Activated naive CD8-positive, alpha-beta T cell treated with anti-CD3 and anti-CD28 coated beads, Interleukin-2, amount 10 ng/mL, durations not matched to agents 7 days and 5 days (primary cell): ENCODE data around the gene SLMAP. TPM values are rescaled to one million over a fixed set of nuclear protein-coding genes. Genes with fewer than 3 reads are reported as not detected.

Experiments used
- ATAC-seq: fragments of 150-1000 bp; cut with Tn5 transposase; one replicate; pipeline ENCODE4 v1.10.0; 2021; ENCODE audit warnings: low read depth, moderate library complexity
- POLR2A ChIA-PET: fragments of 350-600 bp; sonication (Branson Sonifier 250); formaldehyde crosslinking; loops from one replicate; lab custom pipeline; 2021; ENCODE audit warnings: antibody characterized with exemption; lab: Charles Lee
- DNase-seq: peaks from one replicate; pipeline ENCODE4 v3.0.0; 2021
- H3K27ac Mint-ChIP-seq: one replicate; pipeline ENCODE4 v1.8.0; 2022; ENCODE audit warnings: mild to moderate bottlenecking, mixed read lengths
- H3K27me3 Mint-ChIP-seq: one replicate; pipeline ENCODE4 v1.8.0; 2022; ENCODE audit warnings: mild to moderate bottlenecking, moderate library complexity, mixed read lengths
- H3K36me3 Mint-ChIP-seq: one replicate; pipeline ENCODE4 v1.8.0; 2021; ENCODE audit warnings: mild to moderate bottlenecking, mixed read lengths
- H3K4me1 Mint-ChIP-seq: one replicate; pipeline ENCODE4 v1.8.0; 2021; ENCODE audit warnings: mixed read lengths
- H3K4me3 Mint-ChIP-seq: one replicate; pipeline ENCODE4 v1.8.0; 2022; ENCODE audit warnings: mild to moderate bottlenecking, moderate library complexity, mixed read lengths
- H3K9me3 Mint-ChIP-seq: one replicate; pipeline ENCODE4 v1.8.0; 2021; ENCODE audit warnings: mixed read lengths
- total RNA-seq, 2 experiments: library from RNA; stranded (reverse); gene quantifications; one replicate each; pipeline ENCODE4 v1.2.3, GENCODE V29; 2021

Gene SLMAP
- total RNA-seq, 2 experiments from 2014 or later = 58.0 to 69.7 TPM

GRCh38 chr3:57758686-57759085 lies 2.6 kb downstream of the SLMAP start:
- peaks cover 4% of the 10 kb centered on the region for H3K27me3 Mint-ChIP-seq
- peak overlapping the region; percentile 93 for H3K4me3 Mint-ChIP-seq
- H3K27ac Mint-ChIP-seq = no peak overlapping the region
- POLR2A ChIA-PET = interaction anchor here (0.6 to 1.9 kb wide), 2 partner anchors 24 to 154 kb away, joined by 3 to 5 read pairs; no protein-coding TSS in a partner anchor
- ATAC-seq (no peak), DNase-seq (no peak)
- H3K4me1 Mint-ChIP-seq = peaks cover 29% of the 10 kb centered on the region
- H3K36me3 Mint-ChIP-seq = peaks cover 37% of the 10 kb centered on the region
- H3K9me3 Mint-ChIP-seq = no peaks in the 10 kb centered on the region

- Mint-ChIP-seq H3K27me3 (no peaks in the 10 kb centered on the region), H3K36me3 (peaks cover 53% of the 10 kb centered on the region), H3K4me3 (no peak overlapping the region), H3K4me1 (peaks cover 21% of the 10 kb centered on the region), H3K9me3 (no peaks in the 10 kb centered on the region), H3K27ac (no peak overlapping the region)
- DNase-seq (no peak), ATAC-seq (no peak)
- POLR2A ChIA-PET = no interaction called here
Measured at GRCh38 chr3:57764794-57765193, 8.7 kb downstream of the SLMAP start.

GRCh38 chr3:57768595-57768994 lies 12.5 kb downstream of the SLMAP start:
- H3K9me3 Mint-ChIP-seq = no peaks in the 10 kb centered on the region
- DNase-seq (no peak), ATAC-seq (no peak)
- H3K36me3 Mint-ChIP-seq = peaks cover 46% of the 10 kb centered on the region
- H3K4me3 Mint-ChIP-seq = no peak overlapping the region
- no peaks in the 10 kb centered on the region for H3K27me3 Mint-ChIP-seq
- POLR2A ChIA-PET = no interaction called here
- no peak overlapping the region for H3K27ac Mint-ChIP-seq
- peaks cover 19% of the 10 kb centered on the region for H3K4me1 Mint-ChIP-seq

- H3K27me3 Mint-ChIP-seq = no peaks in the 10 kb centered on the region
- H3K27ac Mint-ChIP-seq = no peak overlapping the region
- H3K9me3 Mint-ChIP-seq = no peaks in the 10 kb centered on the region
- peaks cover 35% of the 10 kb centered on the region for H3K36me3 Mint-ChIP-seq
- POLR2A ChIA-PET = no interaction called here
- H3K4me1 Mint-ChIP-seq = peaks cover 11% of the 10 kb centered on the region
- no peak overlapping the region for H3K4me3 Mint-ChIP-seq
- ATAC-seq = no peak
- no peak for DNase-seq
Measured at GRCh38 chr3:57770009-57770827, 14.1 kb downstream of the SLMAP start.

- H3K4me3 Mint-ChIP-seq = no peak overlapping the region
- DNase-seq (no peak), ATAC-seq (no peak)
- POLR2A ChIA-PET = no interaction called here
- H3K36me3 Mint-ChIP-seq = peaks cover 26% of the 10 kb centered on the region
- H3K9me3 Mint-ChIP-seq = no peaks in the 10 kb centered on the region
- no peak overlapping the region for H3K27ac Mint-ChIP-seq
- peaks cover 5% of the 10 kb centered on the region for H3K4me1 Mint-ChIP-seq
- H3K27me3 Mint-ChIP-seq = no peaks in the 10 kb centered on the region
Measured at GRCh38 chr3:57772251-57772650, 16.1 kb downstream of the SLMAP start.

GRCh38 chr3:57777774-57778173 lies 21.7 kb downstream of the SLMAP start:
- H3K9me3 Mint-ChIP-seq = no peaks in the 10 kb centered on the region
- peaks cover 9% of the 10 kb centered on the region for H3K36me3 Mint-ChIP-seq
- ATAC-seq = no peak
- H3K4me1 Mint-ChIP-seq = peaks cover 5% of the 10 kb centered on the region
- H3K4me3 Mint-ChIP-seq = no peak overlapping the region
- no peak overlapping the region for H3K27ac Mint-ChIP-seq
- H3K27me3 Mint-ChIP-seq = no peaks in the 10 kb centered on the region
- DNase-seq = no peak
- POLR2A ChIA-PET = no interaction called here

- peaks cover 14% of the 10 kb centered on the region for H3K36me3 Mint-ChIP-seq
- no peaks in the 10 kb centered on the region for H3K9me3 Mint-ChIP-seq
- POLR2A ChIA-PET = no interaction called here
- H3K4me3 Mint-ChIP-seq = no peak overlapping the region
- H3K27ac Mint-ChIP-seq = no peak overlapping the region
- no peak for ATAC-seq
- peaks cover 5% of the 10 kb centered on the region for H3K4me1 Mint-ChIP-seq
- H3K27me3 Mint-ChIP-seq = no peaks in the 10 kb centered on the region
- no peak for DNase-seq
Measured at GRCh38 chr3:57778494-57778893, 22.4 kb downstream of the SLMAP start.

- H3K9me3 Mint-ChIP-seq = no peaks in the 10 kb centered on the region
- ATAC-seq = no peak
- H3K27ac Mint-ChIP-seq = no peak overlapping the region
- no peak for DNase-seq
- H3K4me1 Mint-ChIP-seq = peaks cover 6% of the 10 kb centered on the region
- H3K27me3 Mint-ChIP-seq = no peaks in the 10 kb centered on the region
- no peak overlapping the region for H3K4me3 Mint-ChIP-seq
- H3K36me3 Mint-ChIP-seq = peaks cover 14% of the 10 kb centered on the region
- POLR2A ChIA-PET = interaction anchor here (0.7 kb wide), 1 partner anchor 14 kb away, joined by 3 read pairs; no protein-coding TSS in a partner anchor
Measured at GRCh38 chr3:57779666-57780065, 23.6 kb downstream of the SLMAP start.

GRCh38 chr3:57783186-57784088 lies 27.3 kb downstream of the SLMAP start:
- Mint-ChIP-seq H3K27ac (no peak overlapping the region), H3K27me3 (no peaks in the 10 kb centered on the region), H3K9me3 (no peaks in the 10 kb centered on the region), H3K36me3 (peaks cover 13% of the 10 kb centered on the region), H3K4me1 (peaks cover 6% of the 10 kb centered on the region), H3K4me3 (no peak overlapping the region)
- ATAC-seq (no peak), DNase-seq (no peak)
- POLR2A ChIA-PET = interaction anchor here (1.8 kb wide), 1 partner anchor 24 kb away, joined by 5 read pairs; no protein-coding TSS in a partner anchor

- Mint-ChIP-seq H3K4me1 (peaks cover 2% of the 10 kb centered on the region), H3K27ac (no peak overlapping the region), H3K27me3 (no peaks in the 10 kb centered on the region), H3K9me3 (no peaks in the 10 kb centered on the region), H3K36me3 (peaks cover 13% of the 10 kb centered on the region), H3K4me3 (no peak overlapping the region)
- DNase-seq = no peak
- no peak for ATAC-seq
- POLR2A ChIA-PET = interaction anchor here (1.8 kb wide), 1 partner anchor 25 kb away, joined by 5 read pairs; no protein-coding TSS in a partner anchor
Measured at GRCh38 chr3:57784089-57784735, 28.1 kb downstream of the SLMAP start.

GRCh38 chr3:57785446-57785845 lies 29.3 kb downstream of the SLMAP start:
- POLR2A ChIA-PET = interaction anchor here (0.6 kb wide), 1 partner anchor 23 kb away, joined by 3 read pairs; no protein-coding TSS in a partner anchor
- DNase-seq = no peak

GRCh38 chr3:57787867-57788623 lies 31.9 kb downstream of the SLMAP start:
- H3K27ac Mint-ChIP-seq = no peak overlapping the region
- DNase-seq (no peak), ATAC-seq (no peak)
- no peak overlapping the region for H3K4me3 Mint-ChIP-seq
- no peaks in the 10 kb centered on the region for H3K9me3 Mint-ChIP-seq
- peaks cover 5% of the 10 kb centered on the region for H3K36me3 Mint-ChIP-seq
- no peaks in the 10 kb centered on the region for H3K27me3 Mint-ChIP-seq
- peaks cover 3% of the 10 kb centered on the region for H3K4me1 Mint-ChIP-seq
- POLR2A ChIA-PET = no interaction called here

More at GRCh38 chr3:57785446-57785845, 29.3 kb downstream of the SLMAP start:
- H3K27me3 Mint-ChIP-seq = no peaks in the 10 kb centered on the region
- no peak overlapping the region for H3K27ac Mint-ChIP-seq
- H3K36me3 Mint-ChIP-seq = peaks cover 11% of the 10 kb centered on the region
- no peaks in the 10 kb centered on the region for H3K9me3 Mint-ChIP-seq
- H3K4me1 Mint-ChIP-seq = peaks cover 2% of the 10 kb centered on the region
- ATAC-seq = no peak
- H3K4me3 Mint-ChIP-seq = no peak overlapping the region
